Kasumi-1 (cell line): Measurements from ENCODE around the gene AKAP8L.

Source experiments
- DNase-seq, 2 experiments: peaks; one replicate each; lab custom pipeline; 2025; lab: John Stamatoyannopoulos, UW

AKAP8L gene

DNA sequence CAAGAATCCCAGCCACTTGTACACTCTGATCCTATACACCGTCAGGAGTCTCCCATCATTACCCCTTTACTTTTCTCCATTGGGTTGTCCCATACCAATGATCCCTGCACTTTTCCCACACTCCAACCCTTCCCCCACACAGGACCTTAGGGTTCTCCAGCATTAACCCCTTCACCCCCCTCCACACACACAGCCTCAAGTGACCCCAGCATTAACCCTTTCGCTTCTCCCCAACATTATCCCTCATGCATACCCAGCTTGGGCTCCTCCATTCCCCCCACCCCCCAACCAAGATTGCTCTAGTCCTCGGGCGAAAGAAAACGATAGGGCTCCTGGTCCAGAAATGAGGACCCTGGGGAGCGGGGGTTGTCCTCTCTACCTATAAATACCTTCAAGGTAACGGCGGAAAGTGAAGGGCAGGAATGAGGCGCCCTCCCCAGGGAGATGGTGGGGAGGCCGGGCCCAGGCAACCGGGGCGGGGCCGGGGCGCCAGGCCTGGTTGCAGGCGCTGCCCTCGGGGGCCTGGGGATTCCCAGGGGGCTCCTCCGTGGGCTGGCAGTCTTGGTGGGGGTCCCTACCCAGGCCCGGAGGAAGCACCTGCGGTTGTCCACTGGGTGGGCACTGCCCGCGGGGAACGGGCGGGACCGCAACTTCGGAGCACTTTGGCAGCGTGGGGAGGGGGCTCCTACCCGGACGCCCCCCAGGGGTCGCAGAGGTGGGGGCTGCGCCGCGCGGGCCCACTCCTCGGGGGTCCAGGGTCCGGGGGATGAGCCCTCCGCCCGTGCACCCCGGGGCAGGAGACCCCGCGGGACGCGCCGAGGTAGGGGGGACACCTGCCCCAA is 30.2 kb upstream of the AKAP8L start:
- no peak for DNase-seq

DNA sequence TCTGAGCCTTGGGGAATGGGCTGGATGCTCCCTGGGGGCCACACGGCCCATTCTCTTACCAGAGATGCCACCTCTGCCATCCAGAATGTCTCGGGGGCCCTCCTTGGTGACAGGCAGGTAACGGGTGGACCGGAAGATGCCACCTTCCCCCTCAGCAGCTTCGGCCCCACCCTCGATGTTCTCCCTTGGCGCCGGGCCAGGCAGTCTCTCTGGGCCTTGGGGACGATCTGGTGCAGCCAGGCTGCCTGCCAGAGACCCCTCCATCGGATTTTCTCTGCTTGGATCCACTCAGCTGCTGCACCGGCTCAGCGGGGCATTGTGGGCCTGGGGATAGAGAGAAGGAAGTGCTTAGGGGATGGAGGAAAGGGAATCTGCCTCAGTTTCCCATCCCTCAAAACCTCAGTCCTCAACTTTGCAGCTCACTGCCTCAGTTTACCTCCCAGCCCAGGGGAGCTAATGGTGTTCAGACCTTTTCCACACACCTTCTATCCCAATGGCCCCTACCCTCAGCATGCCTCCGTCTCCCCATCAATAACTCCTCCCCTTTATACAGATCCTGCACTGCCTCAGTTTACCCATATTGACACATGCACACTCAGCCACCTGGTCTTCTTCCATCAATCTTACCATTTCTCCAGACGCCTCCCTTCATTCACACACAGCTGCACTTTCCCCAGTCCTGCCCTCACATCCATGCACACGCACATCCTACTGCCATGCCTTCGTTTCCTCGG is 29.4 kb upstream of the AKAP8L start:
- DNase-seq = no peak

DNA sequence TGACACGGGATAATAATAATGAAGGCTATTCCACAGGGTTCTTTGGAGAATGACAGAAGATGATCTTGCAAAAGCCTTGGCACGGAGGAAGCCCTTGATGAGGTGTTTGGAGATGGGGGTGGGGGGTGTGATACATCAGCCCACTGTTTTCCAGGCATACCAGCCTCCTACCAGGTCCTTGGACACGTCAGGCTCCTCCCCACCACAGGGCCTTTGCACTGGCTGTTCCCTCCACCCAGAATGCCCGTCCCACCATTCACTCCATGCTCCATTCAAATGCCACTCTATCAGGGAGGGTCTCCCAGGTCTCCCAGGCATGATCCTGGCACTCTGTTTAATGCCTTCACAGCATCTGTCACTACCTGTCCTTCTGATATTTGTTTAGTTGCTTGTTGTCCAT is 28.3 kb upstream of the AKAP8L start:
- DNase-seq = no peak

DNA sequence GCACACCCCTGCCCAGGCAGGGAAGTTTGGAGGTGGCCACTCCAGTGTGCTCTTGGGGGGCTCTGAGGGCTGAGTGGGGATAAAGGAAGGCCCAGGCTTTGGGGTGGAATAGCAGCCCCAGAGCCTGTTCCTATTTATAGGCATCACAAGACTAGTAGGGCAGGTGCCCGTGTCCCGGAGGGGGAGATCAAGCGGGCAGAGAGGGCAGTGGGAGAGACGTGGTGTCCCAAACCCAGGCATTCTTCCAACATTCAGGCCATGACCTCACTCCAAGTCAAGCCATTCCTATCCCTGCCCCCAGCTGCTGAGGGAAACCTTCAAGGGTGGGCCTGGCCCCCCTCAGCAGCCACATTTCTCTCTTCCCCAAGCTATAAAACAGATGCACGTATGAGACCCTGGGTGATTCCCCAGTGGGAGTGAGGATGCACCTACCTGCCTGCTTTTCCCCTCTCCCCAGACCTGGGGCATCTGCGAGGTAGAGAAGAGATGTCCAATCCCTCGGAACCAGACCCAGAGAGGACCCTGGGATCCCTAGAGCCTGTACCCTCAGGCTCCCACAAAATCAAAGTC is 27.1 kb upstream of the AKAP8L start:
- no peak for DNase-seq

DNA sequence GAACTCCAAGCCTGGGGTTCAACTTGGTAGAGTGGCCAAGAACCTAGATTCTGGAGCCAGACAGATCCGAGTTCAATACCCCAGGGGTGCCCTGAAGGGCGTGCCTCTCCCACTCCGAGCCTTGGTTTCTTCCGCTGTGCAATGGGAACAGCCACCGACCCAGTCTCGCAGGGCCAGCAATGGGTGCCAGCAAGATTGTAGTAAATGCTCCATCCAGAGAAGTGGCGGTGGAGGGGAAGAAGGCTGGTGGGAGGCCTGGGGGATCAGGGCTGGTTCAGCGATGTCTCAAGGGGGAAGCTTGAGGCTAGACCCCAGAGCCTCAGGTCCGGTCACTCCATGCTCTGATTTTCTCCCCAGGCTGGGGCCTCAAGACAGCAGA is 26.4 kb upstream of the AKAP8L start:
- DNase-seq = no peak

DNA sequence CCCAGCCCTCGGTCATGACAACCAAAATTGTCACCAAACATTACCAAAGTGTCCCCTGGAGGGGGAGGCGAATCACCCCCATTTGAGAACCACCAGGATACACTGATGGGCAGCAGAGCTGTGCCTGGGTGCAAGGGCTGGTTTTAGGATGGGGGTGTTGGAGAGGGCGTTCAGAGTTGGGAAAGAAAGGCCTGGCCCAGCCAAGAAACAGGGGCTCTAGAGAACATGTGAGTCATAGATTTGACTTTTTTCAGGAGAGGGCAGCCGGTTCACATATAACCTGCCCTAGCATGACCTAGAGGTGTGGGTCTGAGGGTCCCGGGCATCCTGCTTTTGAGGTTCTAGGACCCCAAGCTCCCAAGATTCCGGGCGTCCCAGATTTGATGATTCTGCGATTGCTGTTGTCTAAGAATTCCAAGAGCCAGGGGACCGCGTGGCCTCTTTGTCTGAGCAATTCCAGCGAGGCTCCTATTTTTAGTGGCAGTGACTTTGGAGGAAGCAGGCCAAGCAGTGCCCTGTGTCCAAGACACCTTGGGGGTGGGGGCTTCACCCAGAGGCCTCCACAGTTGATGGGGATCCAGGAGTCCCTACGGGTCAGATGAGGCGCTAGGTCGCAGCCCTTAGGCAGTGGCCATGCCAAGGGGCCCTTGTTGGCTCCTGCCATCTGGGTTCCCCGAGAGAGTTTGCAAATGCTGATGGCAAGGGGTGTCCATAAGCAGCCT is 25.9 kb upstream of the AKAP8L start:
- no peak for DNase-seq

DNA sequence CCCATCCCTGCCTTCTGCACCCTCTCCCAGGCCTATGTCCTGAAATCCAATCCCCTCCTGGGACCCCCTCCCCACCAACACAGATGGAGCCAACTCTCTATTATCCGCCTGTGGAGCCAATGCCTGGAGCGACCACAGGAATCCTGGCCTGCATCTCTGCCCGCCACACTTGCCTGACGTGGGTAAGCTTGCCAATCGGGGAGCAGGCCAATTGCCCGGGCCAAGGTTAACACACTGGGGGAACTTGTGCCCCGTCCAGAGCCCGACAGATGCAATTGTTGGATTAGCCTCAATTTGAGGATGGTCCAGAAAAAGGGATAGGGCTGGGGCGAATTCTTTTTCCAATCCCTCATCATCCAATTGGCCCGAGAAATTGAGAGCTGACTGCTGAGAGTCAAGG is 25.1 kb upstream of the AKAP8L start:
- no peak for DNase-seq

DNA sequence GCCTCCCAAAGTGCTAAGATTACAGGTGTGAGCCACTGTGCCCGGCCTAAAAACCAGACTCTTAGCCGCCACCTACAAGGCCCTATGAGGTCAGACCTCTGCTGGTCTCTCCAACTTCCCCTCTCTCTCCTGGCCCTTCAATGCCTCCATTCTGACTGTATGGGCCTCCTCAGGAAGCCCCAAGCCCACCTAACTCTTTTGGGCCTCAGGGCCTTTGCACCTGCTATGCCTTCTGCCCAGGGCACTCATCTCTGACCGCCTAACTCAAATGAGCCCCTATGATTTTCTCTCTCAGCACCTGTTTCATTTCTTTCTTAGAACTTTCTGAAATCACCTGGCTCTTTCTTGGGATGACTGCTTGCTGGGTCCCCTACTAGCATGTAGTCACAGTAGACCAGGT is 24.5 kb upstream of the AKAP8L start:
- no peak for DNase-seq

DNA sequence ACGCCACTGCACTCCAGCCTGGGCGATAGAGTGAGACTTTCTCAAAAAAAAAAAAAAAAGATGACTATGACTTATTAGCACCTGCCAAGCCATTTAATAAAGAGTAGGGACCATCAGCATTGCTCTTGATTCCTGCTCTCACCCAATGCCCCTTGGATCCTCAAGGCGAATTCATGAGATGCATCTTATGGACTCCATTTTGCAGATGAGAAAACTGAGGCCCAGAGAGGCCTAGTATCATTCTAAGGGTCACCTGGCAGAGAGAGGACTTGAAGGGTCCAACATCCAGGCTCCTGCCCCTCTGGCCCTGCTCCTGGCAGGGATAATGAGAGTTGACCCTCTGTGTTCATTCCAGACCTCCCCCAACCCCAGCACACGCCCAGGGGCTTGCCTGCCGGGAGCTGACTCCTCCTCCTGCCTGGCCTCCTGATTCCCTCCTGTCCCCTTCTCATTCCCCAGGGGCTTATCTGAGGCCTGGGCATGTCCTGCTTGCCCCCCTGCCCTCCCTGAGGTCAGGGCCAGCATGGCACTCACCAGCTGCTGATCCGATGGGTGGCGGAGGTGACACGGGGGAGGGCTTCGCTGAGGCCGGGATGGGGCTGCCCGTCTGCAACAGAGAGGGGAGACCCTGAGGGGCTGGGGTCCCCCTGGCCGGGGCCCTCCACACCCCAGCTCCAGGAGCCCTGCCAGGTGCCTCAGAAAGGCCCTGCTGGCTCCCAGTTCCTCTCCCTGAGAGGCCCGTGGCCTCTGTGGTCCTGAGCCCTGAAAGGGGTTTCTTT is 23.5 kb upstream of the AKAP8L start:
- DNase-seq = no peak

DNA sequence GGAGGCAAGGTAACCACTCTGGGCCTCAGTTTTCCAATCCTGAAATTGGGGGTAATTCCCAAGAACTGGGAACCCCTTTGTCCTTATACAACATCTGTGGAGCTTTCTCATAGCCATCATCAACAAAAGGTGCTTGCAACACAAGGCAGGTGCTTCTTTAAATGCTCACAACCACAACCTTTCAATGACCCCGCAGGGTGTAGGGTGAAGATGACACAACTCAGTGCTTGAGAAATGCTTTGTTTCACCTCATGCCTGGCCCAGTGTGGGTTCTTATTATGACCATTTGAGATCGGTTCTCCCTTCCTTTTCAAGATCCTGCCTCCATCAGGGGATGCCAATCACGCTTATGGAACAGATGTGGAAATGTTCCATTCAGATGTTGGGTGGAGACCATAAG is 22.5 kb upstream of the AKAP8L start:
- no peak for DNase-seq

DNA sequence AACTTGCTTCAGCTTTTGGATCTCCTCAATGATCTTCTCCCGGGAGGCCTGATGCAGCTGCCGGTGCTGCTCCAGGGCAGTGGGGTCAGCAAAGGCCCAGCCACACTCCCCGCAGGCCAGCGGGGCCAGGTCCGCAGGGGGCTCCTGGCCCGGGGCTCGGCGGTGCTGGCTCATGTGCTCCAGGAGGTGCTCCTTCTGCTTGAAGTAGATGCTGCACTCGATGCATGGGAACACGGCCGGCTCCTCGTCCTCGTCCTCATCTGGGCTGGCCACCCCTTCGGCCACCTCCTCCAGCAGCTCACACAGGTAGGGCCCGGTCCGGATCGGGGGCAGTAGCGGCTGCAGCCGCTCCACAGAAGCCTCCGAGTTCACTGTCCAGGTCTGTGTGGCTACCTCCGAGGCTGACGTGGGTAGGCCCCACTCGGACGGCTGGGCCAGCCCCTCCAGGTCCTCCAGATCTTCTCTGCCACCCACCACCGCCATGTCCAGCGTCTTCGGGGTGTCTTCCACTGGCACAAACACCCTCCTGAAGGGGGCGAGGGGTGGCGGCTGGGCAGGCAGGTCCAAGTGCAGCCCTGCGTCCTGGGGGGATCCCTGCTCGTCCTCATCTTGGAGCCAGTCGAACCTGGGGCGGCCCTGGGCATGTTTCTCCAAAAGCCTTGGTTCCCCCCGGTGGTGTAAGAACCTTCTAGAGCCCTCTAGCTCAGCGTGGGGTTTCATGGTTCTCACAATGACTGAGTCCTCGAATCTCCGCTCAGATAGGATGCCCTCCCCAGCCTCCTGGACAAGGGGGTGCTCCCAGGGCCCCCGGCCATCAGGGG is 21.2 kb upstream of the AKAP8L start:
- DNase-seq = no peak

DNA sequence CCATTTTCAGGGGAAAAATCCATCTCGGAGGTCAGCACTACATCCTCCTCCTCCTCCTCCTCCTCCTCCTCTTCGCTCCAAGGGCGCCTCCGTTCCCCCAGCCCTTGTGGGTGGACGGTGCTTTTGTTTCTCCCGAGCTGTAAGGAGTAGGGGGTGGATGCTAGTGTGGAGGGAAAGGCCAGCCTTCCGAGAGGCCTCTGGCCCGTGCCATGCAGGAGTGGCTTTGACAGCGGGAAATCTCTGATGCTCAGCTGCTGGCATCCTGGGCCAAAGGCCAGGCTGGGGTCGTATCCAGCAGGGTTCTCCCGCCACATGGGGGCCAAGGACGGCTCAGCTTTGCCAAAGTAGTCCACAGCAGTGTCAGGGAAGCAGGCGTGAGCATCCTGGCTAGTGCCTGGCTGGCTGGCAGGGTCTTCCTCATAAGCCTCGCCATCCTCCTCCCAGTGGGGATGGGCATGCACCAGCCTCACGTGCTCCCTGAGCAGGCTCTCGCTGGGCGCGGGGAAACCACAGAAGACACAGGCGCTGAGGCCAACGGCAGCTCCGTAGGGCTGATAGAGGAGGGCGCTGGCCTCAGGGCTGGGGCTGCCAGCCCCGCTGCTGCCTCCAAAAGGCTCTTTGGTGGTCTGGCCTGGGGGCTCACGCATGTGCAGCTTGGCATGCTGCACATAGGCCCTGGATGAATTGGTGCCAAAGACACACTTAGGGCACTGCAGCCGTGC is 20.5 kb upstream of the AKAP8L start:
- no peak for DNase-seq

DNA sequence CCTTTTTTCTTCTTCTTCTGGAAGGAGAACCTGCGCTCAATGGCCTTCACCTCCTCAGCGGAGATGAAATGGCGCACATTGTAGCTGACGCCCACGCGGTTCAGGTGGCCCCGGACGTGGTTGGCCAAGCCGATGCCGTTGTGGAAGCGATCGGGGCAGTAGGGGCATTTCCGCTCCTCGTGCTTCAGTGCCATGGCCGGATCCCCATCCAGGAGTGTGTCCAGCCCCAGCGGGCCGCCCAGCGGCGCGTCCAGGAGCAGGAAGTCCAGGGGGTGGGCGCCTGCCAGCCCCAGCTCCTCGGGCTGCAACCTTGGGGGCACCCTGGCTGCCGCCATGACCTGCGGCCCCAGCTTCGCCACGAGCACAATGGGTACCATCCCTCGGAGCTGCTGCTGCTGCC is 19.8 kb upstream of the AKAP8L start:
- no peak for DNase-seq

DNA sequence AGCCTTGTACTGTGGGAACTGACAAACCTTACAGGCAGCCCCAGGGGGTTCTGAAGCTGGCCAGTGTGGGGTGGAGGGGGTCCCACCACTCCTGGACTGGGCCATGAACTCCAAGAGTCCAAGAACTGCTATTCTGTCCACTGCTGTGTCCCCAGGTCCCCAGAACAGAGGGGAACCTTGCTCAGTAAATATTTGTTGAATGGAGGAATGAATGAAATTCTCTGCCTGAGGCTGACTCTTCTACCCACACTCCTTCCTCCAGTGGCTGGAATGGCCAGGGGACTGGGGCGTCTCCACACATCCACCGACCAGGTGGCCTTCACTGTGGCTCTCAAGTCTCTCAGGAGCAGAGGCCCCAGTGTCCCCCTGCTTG is 19.3 kb upstream of the AKAP8L start:
- no peak for DNase-seq

DNA sequence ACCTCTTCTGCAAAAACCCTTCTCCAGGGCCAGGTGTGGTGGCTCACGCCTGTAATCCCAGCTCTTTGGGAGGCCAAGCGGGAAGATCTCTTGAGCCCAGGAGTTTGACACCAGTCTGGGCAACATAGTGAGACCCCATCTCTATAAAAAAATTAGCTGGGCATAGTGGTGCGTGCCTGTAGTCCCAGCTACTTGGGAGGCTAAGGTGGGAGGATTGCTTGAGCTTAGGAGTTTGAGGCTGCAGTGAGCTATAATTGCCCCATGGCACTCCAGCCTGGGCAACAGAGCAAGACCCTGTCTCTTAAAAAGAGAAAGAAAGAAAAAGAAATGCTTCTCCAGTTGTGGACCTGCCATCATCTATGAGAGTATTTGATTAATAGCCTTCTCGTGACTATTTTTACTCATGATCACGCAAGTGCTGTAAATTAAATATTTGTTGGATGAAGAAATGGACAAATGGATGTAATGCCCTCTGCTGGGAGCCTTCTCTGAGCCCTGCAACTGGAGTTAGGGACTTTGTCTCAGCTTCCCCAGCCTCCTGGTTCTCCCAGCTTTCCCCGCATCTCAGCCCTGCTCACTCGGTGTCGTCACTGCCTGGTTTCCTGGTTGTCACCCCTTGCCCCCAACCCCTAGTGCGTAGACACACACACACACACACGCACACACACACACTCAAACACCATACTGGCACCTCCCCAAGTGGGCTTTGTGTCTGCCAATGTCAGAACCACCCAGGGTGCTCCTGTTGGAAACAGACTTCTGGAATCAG is 18.8 kb upstream of the AKAP8L start:
- no peak for DNase-seq

DNA sequence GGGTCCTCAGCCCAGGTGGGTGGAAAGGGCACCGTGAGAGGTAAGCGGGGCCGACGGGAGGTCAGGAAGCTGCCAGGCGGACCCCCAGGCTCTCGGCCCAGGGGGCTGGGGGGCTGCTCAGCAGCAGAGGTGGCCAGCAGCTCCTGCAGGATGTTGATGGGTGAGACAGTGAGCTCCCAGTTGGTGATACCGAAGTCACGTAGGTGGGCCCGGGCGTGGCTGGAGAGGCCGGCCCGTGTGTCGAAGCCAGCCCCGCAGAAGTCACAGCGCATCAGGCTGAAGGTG is 18.0 kb upstream of the AKAP8L start:
- no peak for DNase-seq

DNA sequence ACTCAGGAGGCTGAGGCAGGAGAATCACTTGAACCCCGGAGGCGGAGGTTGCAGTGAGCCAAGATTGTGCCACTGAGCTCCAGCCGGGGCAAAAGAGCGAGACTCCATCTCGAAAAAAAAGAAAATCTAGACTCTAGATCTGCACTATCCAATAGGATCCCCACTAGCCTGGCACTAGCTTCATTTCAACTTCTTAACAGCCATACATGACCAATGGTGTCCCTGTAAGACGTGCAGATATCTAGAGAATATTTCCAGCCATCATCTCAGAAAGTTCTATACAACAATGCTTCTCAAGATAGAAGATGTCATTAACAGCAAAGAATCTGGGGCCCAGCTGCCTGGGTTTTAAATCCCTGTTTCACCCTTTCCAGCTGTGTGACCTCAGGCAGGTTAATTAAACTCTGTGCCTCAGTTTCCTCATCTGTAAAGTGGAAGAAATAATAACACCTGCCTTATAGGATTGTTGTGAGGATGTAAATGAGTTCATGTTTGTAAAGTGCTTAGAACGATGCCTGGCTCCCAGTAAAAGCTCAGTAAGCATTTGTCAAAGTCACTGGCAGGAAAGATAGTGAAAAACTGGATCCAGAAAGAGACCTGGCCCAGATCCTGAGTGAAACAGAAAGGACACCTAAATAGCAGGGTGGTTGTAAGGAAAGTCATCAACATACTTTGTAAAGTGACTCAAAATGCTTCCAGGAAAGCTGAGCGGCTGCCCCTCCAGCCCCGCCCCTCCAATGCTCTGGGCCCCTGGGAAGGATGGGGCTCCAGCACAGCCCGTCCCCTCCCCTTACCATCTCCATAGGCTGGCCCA is 17.4 kb upstream of the AKAP8L start:
- DNase-seq = no peak

DNA sequence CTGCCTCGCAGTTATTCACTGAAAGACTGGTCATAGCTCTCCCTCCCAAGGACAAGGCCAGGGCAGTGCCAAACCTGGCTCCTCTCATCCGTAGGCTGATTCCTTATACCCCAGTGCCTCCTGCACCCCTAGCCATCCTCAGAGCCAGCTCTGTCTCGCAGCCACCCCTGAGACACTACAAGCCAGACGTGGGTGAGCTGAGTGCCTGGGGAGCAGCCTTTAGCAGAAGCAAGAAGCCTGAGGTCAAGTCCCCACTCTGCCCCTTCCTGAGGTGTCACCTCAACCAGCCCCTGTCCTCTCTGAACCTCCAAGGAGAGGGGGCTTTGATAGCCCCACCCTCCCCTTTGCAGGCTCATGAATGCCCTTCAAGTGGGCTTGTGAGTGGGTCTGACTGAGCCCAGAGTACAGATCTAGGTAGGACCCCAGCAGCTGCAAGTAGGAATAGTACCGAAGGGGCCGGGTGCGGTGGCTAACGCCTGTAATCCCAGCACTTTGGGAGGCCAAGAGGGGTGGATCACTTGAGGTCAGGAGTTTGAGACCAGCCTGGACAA is 14.8 kb upstream of the AKAP8L start:
- DNase-seq = no peak
